A549 (cell line): ENCODE results near the gene DRAM2. TPM values are rescaled to one million over a fixed set of nuclear protein-coding genes. Genes with fewer than 3 reads are reported as not detected.

Experiments used
- ATAC-seq, 2 experiments: fragments of 200-7000 bp in 1 of 2; fragments of >200 bp in 1 of 2; cut with Nextera tagmentation in 1 of 2; cut with Tn5 transposase in 1 of 2; 3 replicates each; pipeline versions ENCODE4 v1.8.0 to v1.9.1; 2018 to 2020; ENCODE audit warnings: mild to moderate bottlenecking in 1 of 2, moderate library complexity in 1 of 2
- CTCF ChIA-PET: fragments of 300-600 bp; sonication (Branson Sonifier 250); formaldehyde crosslinking; extraction: SDS; loops from one replicate; lab custom pipeline; 2021; ENCODE audit warnings: antibody characterized with exemption, inconsistent platforms; lab: Yijun Ruan, JAX
- POLR2A ChIA-PET: fragments of 350-600 bp; formaldehyde crosslinking; extraction: SDS; loops from one replicate; lab custom pipeline; 2021; ENCODE audit warnings: antibody characterized with exemption, inconsistent platforms; lab: Yijun Ruan, JAX
- DNase-seq, 2 experiments: peaks; one replicate each; pipeline versions ENCODE4 v3.0.0 to v3.0.0-alpha.2; 2011 to 2016; ENCODE audit warnings: low read depth in 1 of 2, low spot score in 1 of 2
- FAIRE-seq: peaks from 2 replicates; lab custom pipeline; 2011; peaks lifted over from hg19 to GRCh38; lab: Jason Lieb, UNC
- H3K27ac ChIP-seq, 2 experiments: fragments of >200 bp; sonication (Bioruptor Twin); formaldehyde crosslinking; 3 replicates each; pipeline ENCODE4 v1.5.1; 2016 to 2017
- H3K4me1 ChIP-seq: fragments of >200 bp; sonication (Bioruptor Twin); formaldehyde crosslinking; 3 replicates; pipeline ENCODE4 v1.6.1; 2016
- H3K4me2 ChIP-seq: fragments of >200 bp; sonication (Bioruptor Twin); formaldehyde crosslinking; 3 replicates; pipeline ENCODE4 v1.6.1; 2016
- H3K4me3 ChIP-seq: fragments of >200 bp; sonication (Bioruptor Twin); formaldehyde crosslinking; 3 replicates; pipeline ENCODE4 v1.5.1; 2016
- H3K9me3 ChIP-seq: fragments of >200 bp; sonication (Bioruptor Twin); formaldehyde crosslinking; 3 replicates; pipeline ENCODE4 v1.6.1; 2016
- BHLHE40 ChIP-seq: IDR thresholded peaks from 2 replicates; pipeline ENCODE4 v1.6.1; 2012; ENCODE audit warnings: low read depth, low read length, inconsistent platforms
- CEBPB ChIP-seq, 2 experiments: fragments of >200 bp in 1 of 2; sonication (Bioruptor Twin) in 1 of 2; formaldehyde crosslinking in 1 of 2; IDR thresholded peaks; 2 replicates each; pipeline ENCODE4 v1.6.1; 2012 to 2016
- EHMT2 ChIP-seq: fragments of 200-600 bp; sonication (generic); IDR thresholded peaks from 2 replicates; pipeline ENCODE4 v1.6.1; 2016; ENCODE audit warnings: antibody characterized with exemption, low read depth, mild to moderate bottlenecking, moderate library complexity
- HOXA7 ChIP-seq: fragments of 250-450 bp; sonication (Bioruptor Pico); IDR thresholded peaks from 2 replicates; pipeline ENCODE4 v1.5.0; 2020; ENCODE audit warnings: mild to moderate bottlenecking, moderate library complexity
- JUN ChIP-seq, 2 experiments: fragments of >200 bp; sonication (Bioruptor Twin); formaldehyde crosslinking; IDR thresholded peaks; 2 replicates in 1 of 2; 3 replicates in 1 of 2; pipeline ENCODE4 v1.6.1; 2016 to 2017
- KDM5A ChIP-seq: fragments of 200-600 bp; sonication (generic); IDR thresholded peaks from 2 replicates; pipeline ENCODE4 v1.6.1; 2016; ENCODE audit warnings: antibody characterized with exemption, mild to moderate bottlenecking
- MYC ChIP-seq: IDR thresholded peaks from 2 replicates; pipeline ENCODE4 v1.6.1; 2012; ENCODE audit warnings: mild to moderate bottlenecking, inconsistent platforms, low read length, improper control_type of control experiment, borderline replicate concordance
- NR3C1 ChIP-seq: fragments of >200 bp; sonication (Bioruptor Twin); formaldehyde crosslinking; IDR thresholded peaks from 3 replicates; pipeline ENCODE4 v1.6.1; 2017
- PBX3 ChIP-seq: IDR thresholded peaks from 2 replicates; pipeline ENCODE4 v1.6.1; 2012
- PHF8 ChIP-seq: fragments of 200-600 bp; sonication (generic); IDR thresholded peaks from 2 replicates; pipeline ENCODE4 v1.6.1; 2016; ENCODE audit warnings: low read depth, mild to moderate bottlenecking, antibody characterized with exemption, moderate library complexity, borderline replicate concordance
- POLR2A ChIP-seq: IDR thresholded peaks from 2 replicates; pipeline ENCODE4 v1.6.1; 2012; ENCODE audit warnings: mild to moderate bottlenecking, low read length
- REST ChIP-seq: fragments of 200-600 bp; sonication (generic); IDR thresholded peaks from 2 replicates; pipeline ENCODE4 v1.6.1; 2016; ENCODE audit warnings: antibody characterized with exemption, mild to moderate bottlenecking, moderate library complexity
- SMC3 ChIP-seq: fragments of >200 bp; sonication (Bioruptor Twin); formaldehyde crosslinking; IDR thresholded peaks from 3 replicates; pipeline ENCODE4 v1.6.1; 2018; ENCODE audit warnings: inconsistent platforms
- ZSCAN20 ChIP-seq: fragments of 250-450 bp; sonication (Bioruptor Pico); IDR thresholded peaks from 2 replicates; pipeline ENCODE4 v1.8.0; 2022; ENCODE audit warnings: mild to moderate bottlenecking, moderate library complexity
- WGBS: methylation state at CpG from one replicate; pipeline ENCODE4 v1.1.6; 2017; ENCODE audit errors: missing lambda C conversion rate; 5-methylcytosine and 5-hydroxymethylcytosine counted together
- polyA minus RNA-seq: library from RNA; depleted of rRNA, polyadenylated mRNA; stranded (reverse); fragments of >200 nt; gene quantifications from 2 replicates; pipeline ENCODE4 v1.2.3, GENCODE V29; 2011; rRNA and poly(A)+ RNA removed
- polyA plus RNA-seq, 4 experiments: library from polyadenylated mRNA; depleted of rRNA in 3 of 4; stranded (reverse); fragments of >200 nt; fragmentation: RNase III in 1 of 4; extraction: RNeasy Plus Mini Kit Qiagen cat#74134 plus additional on column Dnase treatment in 1 of 4; gene quantifications; 2 replicates in 3 of 4; 3 replicates in 1 of 4; pipeline ENCODE4 v1.2.3, GENCODE V29; 2011 to 2017
- TF ChIP-seq, protein P1 (sequence below): fragments of >200 bp; sonication (Bioruptor Twin); formaldehyde crosslinking; IDR thresholded peaks from 2 replicates; pipeline ENCODE4 v1.6.1; 2016
- TF ChIP-seq, protein P2 (sequence below): fragments of 450-650 bp; IDR thresholded peaks from 2 replicates; pipeline ENCODE4 v1.6.1; 2014; ENCODE audit warnings: antibody characterized with exemption
- TF ChIP-seq, protein P3 (sequence below): IDR thresholded peaks from 2 replicates; pipeline ENCODE4 v1.6.1; 2012

The DRAM2 gene
- polyA plus RNA-seq (2011; rRNA removed) (69.5 and 99.0 TPM in 2 replicates), polyA plus RNA-seq (2017; fragmentation: RNase III; extraction: RNeasy Plus Mini Kit Qiagen cat#74134 plus additional on column Dnase treatment) (17.9 to 19.0 TPM (median 18.7 TPM) in 3 replicates), polyA minus RNA-seq (16.9 and 20.6 TPM in 2 replicates)
- polyA plus RNA-seq (2012; cell fraction: cytosol; rRNA removed), result 12.4 and 13.6 TPM in 2 replicates
- 3.9 and 9.1 TPM in 2 replicates for polyA plus RNA-seq (2012; cell fraction: nucleus; rRNA removed)

DNA sequence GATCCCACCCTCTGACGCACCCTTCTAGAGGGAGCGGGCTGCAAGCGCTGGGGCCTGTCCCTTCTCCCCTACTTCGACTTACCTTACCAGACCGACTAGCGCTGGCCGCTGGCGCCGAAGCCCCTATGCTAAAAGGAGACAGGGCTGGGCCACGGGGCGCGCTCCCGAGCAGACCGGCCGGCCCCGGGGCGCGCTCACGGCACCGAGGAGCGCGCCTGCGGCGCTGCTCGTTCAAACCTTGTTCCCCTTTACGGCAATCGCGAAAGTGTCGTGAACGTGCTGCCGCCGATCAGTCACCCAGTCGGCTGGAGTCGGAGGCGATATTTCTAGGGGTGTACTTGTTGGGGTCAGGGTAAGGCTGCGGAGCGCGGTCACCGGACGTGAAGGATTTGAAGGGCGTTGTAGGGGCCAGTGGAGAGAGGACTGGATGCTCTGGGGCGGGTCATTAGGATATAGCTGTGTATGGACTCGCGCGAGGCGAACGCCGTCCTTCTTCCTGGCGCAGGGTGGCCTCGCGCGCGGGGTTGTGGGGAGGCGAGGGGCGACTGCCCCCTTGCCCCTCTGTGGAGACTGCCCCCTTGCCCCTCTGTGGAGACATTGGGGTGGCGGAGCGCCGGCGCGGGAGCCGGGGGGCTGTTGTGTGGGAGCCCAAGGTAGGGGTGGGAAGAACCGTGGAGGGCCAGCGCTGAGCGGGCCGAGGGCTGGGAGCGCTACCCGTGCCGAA, at the start of gene DRAM2, which contains the start of gene CEPT1:
Gene DRAM2 (minus strand): TSS at position 138 of the 724 bp plus-strand sequence. CDS start 8,539 bp downstream, outside the sequence.
Gene CEPT1 (plus strand): TSS at position 268 of the 724 bp plus-strand sequence. CDS start 7,492 bp downstream, outside the sequence.
- ATAC-seq (peak; percentile 82 to 88), FAIRE-seq (no peak), DNase-seq (peak; percentile 71 to 94)
- TF ChIP-seq PHF8, result 0 out of 2 replicates have a peak, but pooled peaks have one; percentile 1
- TF ChIP-seq KDM5A, result no peak
- TF ChIP-seq, protein P1, sequence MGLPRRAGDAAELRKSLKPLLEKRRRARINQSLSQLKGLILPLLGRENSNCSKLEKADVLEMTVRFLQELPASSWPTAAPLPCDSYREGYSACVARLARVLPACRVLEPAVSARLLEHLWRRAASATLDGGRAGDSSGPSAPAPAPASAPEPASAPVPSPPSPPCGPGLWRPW, result no peak
- TF ChIP-seq NR3C1, result no peak
- TF ChIP-seq EHMT2, result no peak
- TF ChIP-seq, protein P2, sequence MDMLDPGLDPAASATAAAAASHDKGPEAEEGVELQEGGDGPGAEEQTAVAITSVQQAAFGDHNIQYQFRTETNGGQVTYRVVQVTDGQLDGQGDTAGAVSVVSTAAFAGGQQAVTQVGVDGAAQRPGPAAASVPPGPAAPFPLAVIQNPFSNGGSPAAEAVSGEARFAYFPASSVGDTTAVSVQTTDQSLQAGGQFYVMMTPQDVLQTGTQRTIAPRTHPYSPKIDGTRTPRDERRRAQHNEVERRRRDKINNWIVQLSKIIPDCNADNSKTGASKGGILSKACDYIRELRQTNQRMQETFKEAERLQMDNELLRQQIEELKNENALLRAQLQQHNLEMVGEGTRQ, result no peak
- peak; percentile 60 for TF ChIP-seq POLR2A
- TF ChIP-seq, protein P3, sequence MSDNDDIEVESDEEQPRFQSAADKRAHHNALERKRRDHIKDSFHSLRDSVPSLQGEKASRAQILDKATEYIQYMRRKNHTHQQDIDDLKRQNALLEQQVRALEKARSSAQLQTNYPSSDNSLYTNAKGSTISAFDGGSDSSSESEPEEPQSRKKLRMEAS, result no peak
- TF ChIP-seq ZSCAN20 (CRISPR knock-in tag), result no peak
- no peak for TF ChIP-seq HOXA7
- TF ChIP-seq MYC, result 0 out of 2 replicates have a peak, but pooled peaks have one; percentile 15
- TF ChIP-seq SMC3, result no peak
- no peak for TF ChIP-seq CEBPB (IDR thresholded peaks at IDR 0.05)
- TF ChIP-seq JUN (IDR thresholded peaks at IDR 0.05), result peak in 1 of 2 experiments; percentile 35; a peak in 1 of 5 replicates
- no peak for TF ChIP-seq PBX3
- no peak for TF ChIP-seq REST
- Histone ChIP-seq H3K4me2 (peak within 1 kb of the TSS; percentile 76), H3K4me1 (peaks cover 15% of the 10 kb centered on the region; the same call in 2 of the 3 replicates), H3K27ac (peak within 1 kb of the TSS; percentile 87 to 99), H3K9me3 (no peaks in the 10 kb centered on the region), H3K4me3 (peak within 1 kb of the TSS; percentile 65)
- ChIA-PET POLR2A (interaction anchor here (1.0 to 1.6 kb wide), 4 partner anchors 10 to 206 kb away, joined by 3 to 5 read pairs (median 4); partner anchors contain the start of gene LRIF1), CTCF (no interaction called here)
- WGBS, result 0% methylated on average over 9 of the region's 68 CpGs

DNA sequence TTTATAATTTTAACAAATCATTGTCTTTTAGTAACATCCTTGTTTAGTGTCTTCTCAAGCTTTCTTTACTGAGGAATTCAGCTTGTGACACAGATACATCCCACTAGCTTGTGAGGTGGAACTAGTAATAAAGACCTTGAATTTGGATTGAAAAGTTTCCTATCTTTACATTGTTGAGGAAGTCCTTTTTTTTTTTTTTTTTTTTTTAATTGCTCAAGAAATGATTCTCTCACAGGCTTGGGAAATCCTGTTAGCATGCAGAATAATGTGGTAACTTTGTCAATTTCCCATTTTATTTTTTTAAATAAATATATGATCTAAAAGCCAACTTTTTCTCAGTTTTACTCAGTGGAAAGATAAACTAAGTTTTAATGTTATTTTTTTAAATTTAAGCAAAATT, 44.8 kb upstream of the DRAM2 start:
- DNase-seq (no peak), ATAC-seq (no peak), FAIRE-seq (no peak)
- Histone ChIP-seq H3K9me3 (no peaks in the 10 kb centered on the region), H3K4me3 (no peak overlapping the region), H3K4me1 (no peaks in the 10 kb centered on the region), H3K4me2 (no peak overlapping the region), H3K27ac (no peak overlapping the region)
- ChIA-PET CTCF (no interaction called here), POLR2A (no interaction called here)
- TF ChIP-seq SMC3 (no peak), BHLHE40 (no peak), JUN (IDR thresholded peaks at IDR 0.05) (no peak), NR3C1 (no peak)
